GM18951 (cell line): Measurements from ENCODE around the gene ERO1B.
"Not testable (repeated sequence)": the region's sequence is repeated elsewhere in the genome, so short reads cannot be mapped to it uniquely, and the experiment has no call there.

Experiments used
- POLR2A ChIP-seq: IDR thresholded peaks from 4 replicates; pipeline ENCODE4 v1.6.1; 2011; ENCODE audit warnings: mild to moderate bottlenecking; ENCODE audit not compliant: insufficient read length, insufficient read depth; ENCODE audit errors: extremely low read depth
- in situ Hi-C: fragments of 300-500 bp; cut with MboI; formaldehyde crosslinking; loops from one replicate; pipeline ENCODE4 v1.12.0; 2022; ENCODE audit warnings: low sequenced_read_pairs, mixed read lengths, inconsistent platforms; ENCODE audit not compliant: unreplicated experiment

ERO1B gene

GRCh38 chr1:236211815-236212214, 69.9 kb downstream of the ERO1B start:
- peak; percentile 13 for TF ChIP-seq POLR2A
- in situ Hi-C loops, result no loop called here

GRCh38 chr1:236209713-236210112, 72.0 kb downstream of the ERO1B start:
- no peak for TF ChIP-seq POLR2A
- in situ Hi-C loops, result no loop called here

- no peak for TF ChIP-seq POLR2A
- in situ Hi-C loops, result no loop called here
These were observed 72.6 kb downstream of the ERO1B start for GRCh38 chr1:236209185-236209584.

- in situ Hi-C loops, result no loop called here
- TF ChIP-seq POLR2A, result no peak
These were observed 74.2 kb downstream of the ERO1B start for GRCh38 chr1:236207569-236207968.

- no peak for TF ChIP-seq POLR2A
- in situ Hi-C loops, result no loop called here
These were observed 74.6 kb downstream of the ERO1B start for GRCh38 chr1:236207121-236207520.

GRCh38 chr1:236206548-236206947, 75.2 kb downstream of the ERO1B start:
- in situ Hi-C loops, result no loop called here
- no peak for TF ChIP-seq POLR2A

GRCh38 chr1:236204656-236205055, 77.1 kb downstream of the ERO1B start:
- TF ChIP-seq POLR2A, result no peak
- in situ Hi-C loops, result no loop called here

GRCh38 chr1:236204039-236204438, 77.7 kb downstream of the ERO1B start:
- in situ Hi-C loops, result no loop called here
- TF ChIP-seq POLR2A, result no peak

GRCh38 chr1:236201786-236202185, 80.0 kb downstream of the ERO1B start:
- no peak for TF ChIP-seq POLR2A
- in situ Hi-C loops, result no loop called here

- no peak for TF ChIP-seq POLR2A
These were observed 80.8 kb downstream of the ERO1B start for GRCh38 chr1:236200925-236201324.

GRCh38 chr1:236193184-236193583, 88.6 kb downstream of the ERO1B start:
- no peak for TF ChIP-seq POLR2A
- in situ Hi-C loops, result no loop called here

More at GRCh38 chr1:236200925-236201324, 80.8 kb downstream of the ERO1B start:
- in situ Hi-C loops, result no loop called here

- in situ Hi-C loops, result not testable (repeated sequence)
These were observed 93.7 kb downstream of the ERO1B start for GRCh38 chr1:236188084-236188483.

- in situ Hi-C loops, result not testable (repeated sequence)
These were observed 95.3 kb downstream of the ERO1B start for GRCh38 chr1:236186471-236186870.

GRCh38 chr1:236185687-236186086, 96.1 kb downstream of the ERO1B start:
- TF ChIP-seq POLR2A, result no peak
- in situ Hi-C loops, result no loop called here

GRCh38 chr1:236181059-236181458, 100.7 kb downstream of the ERO1B start:
- in situ Hi-C loops, result no loop called here
- TF ChIP-seq POLR2A, result no peak
